Measurements from ENCODE around the gene MED20. TPM values are rescaled to one million over a fixed set of nuclear protein-coding genes. Genes with fewer than 3 reads are reported as not detected.

MED20 gene
- total RNA-seq, 1 experiment from 2014 or later = 42.4 TPM

DNA sequence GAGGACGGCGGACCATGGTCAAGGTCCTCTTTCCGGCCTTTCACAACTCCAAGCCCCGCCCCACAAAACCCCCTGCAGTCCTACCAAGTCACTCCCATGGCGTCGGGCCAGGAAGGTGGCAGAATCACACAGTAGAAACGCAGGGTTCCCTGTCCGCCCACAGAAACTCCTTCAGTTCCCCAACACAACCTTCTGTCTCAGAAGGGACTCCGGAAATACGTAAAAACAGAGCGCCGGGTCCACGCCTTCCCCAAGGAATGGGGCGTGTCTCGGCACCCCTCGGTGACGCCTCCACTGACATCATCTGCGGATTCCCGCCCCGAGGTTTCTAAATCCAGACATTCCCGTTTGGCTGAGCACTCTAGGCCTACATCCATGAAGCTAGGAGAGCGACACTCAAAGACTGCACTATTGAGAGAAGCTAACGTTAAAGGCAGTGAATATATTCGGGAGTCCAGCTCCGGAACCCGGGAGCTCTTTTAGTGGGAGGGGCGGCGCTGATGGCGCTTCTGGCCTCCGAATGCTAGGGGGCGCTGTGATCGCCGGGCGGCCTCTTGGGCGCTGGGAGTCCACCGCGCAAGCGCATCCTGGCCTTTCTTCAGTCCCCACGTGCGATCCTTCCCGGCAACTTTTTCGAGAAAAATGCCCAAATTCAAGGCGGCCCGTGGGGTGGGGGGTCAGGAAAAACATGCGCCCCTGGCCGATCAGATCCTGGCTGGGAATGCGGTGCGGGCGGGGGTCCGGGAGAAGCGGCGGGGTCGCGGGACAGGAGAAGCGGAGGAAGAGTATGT lies at the start of gene MED20, which contains the start of gene BYSL (continued):
- no peak for TF ChIP-seq ZNF219 (CRISPR knock-in tag; IDR thresholded peaks at IDR 0.05; ENCODE audit: borderline replicate concordance)
- no peak for TF ChIP-seq SMAD4 (CRISPR knock-in tag; IDR thresholded peaks at IDR 0.05)
- TF ChIP-seq, protein P1, sequence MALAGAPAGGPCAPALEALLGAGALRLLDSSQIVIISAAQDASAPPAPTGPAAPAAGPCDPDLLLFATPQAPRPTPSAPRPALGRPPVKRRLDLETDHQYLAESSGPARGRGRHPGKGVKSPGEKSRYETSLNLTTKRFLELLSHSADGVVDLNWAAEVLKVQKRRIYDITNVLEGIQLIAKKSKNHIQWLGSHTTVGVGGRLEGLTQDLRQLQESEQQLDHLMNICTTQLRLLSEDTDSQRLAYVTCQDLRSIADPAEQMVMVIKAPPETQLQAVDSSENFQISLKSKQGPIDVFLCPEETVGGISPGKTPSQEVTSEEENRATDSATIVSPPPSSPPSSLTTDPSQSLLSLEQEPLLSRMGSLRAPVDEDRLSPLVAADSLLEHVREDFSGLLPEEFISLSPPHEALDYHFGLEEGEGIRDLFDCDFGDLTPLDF (CRISPR knock-in tag; IDR thresholded peaks at IDR 0.05) = no peak
- no peak for TF ChIP-seq SMAD3 (CRISPR knock-in tag; IDR thresholded peaks at IDR 0.05; ENCODE audit: borderline replicate concordance)
- 0 out of 2 replicates have a peak, but pooled peaks have one; percentile 55 for TF ChIP-seq ETV6 (CRISPR knock-in tag; IDR thresholded peaks at IDR 0.05)
- TF ChIP-seq ATF1 (CRISPR knock-in tag; IDR thresholded peaks at IDR 0.05) = no peak
- TF ChIP-seq, protein P2, sequence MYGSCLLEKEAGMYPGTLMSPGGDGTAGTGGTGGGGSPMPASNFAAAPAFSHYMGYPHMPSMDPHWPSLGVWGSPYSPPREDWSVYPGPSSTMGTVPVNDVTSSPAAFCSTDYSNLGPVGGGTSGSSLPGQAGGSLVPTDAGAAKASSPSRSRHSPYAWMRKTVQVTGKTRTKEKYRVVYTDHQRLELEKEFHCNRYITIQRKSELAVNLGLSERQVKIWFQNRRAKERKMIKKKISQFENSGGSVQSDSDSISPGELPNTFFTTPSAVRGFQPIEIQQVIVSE (CRISPR knock-in tag; IDR thresholded peaks at IDR 0.05; ENCODE audit: borderline replicate concordance) = no peak
- no peak; the same call in none of the 2 replicates for TF ChIP-seq ESRRA (CRISPR knock-in tag; IDR thresholded peaks at IDR 0.05; ENCODE audit: borderline replicate concordance)
- no peak for TF ChIP-seq ZNF671 (CRISPR knock-in tag; IDR thresholded peaks at IDR 0.05)
- TF ChIP-seq TEAD1 (CRISPR knock-in tag; IDR thresholded peaks at IDR 0.05) = no peak
- no peak for TF ChIP-seq NFATC4 (CRISPR knock-in tag; IDR thresholded peaks at IDR 0.05)
- TF ChIP-seq RELA (CRISPR knock-in tag; IDR thresholded peaks at IDR 0.05; ENCODE audit: borderline replicate concordance) = no peak
- TF ChIP-seq, protein P3, sequence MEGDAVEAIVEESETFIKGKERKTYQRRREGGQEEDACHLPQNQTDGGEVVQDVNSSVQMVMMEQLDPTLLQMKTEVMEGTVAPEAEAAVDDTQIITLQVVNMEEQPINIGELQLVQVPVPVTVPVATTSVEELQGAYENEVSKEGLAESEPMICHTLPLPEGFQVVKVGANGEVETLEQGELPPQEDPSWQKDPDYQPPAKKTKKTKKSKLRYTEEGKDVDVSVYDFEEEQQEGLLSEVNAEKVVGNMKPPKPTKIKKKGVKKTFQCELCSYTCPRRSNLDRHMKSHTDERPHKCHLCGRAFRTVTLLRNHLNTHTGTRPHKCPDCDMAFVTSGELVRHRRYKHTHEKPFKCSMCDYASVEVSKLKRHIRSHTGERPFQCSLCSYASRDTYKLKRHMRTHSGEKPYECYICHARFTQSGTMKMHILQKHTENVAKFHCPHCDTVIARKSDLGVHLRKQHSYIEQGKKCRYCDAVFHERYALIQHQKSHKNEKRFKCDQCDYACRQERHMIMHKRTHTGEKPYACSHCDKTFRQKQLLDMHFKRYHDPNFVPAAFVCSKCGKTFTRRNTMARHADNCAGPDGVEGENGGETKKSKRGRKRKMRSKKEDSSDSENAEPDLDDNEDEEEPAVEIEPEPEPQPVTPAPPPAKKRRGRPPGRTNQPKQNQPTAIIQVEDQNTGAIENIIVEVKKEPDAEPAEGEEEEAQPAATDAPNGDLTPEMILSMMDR (IDR thresholded peaks at IDR 0.05) = peak; percentile 91
- TF ChIP-seq, protein P4, sequence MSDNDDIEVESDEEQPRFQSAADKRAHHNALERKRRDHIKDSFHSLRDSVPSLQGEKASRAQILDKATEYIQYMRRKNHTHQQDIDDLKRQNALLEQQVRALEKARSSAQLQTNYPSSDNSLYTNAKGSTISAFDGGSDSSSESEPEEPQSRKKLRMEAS (CRISPR knock-in tag; IDR thresholded peaks at IDR 0.05) = peak; percentile 94
- TF ChIP-seq NR1H2 (CRISPR knock-in tag; IDR thresholded peaks at IDR 0.05) = no peak
- TF ChIP-seq, protein P5, sequence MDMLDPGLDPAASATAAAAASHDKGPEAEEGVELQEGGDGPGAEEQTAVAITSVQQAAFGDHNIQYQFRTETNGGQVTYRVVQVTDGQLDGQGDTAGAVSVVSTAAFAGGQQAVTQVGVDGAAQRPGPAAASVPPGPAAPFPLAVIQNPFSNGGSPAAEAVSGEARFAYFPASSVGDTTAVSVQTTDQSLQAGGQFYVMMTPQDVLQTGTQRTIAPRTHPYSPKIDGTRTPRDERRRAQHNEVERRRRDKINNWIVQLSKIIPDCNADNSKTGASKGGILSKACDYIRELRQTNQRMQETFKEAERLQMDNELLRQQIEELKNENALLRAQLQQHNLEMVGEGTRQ (CRISPR knock-in tag; IDR thresholded peaks at IDR 0.05) = no peak
- TF ChIP-seq, protein P6, sequence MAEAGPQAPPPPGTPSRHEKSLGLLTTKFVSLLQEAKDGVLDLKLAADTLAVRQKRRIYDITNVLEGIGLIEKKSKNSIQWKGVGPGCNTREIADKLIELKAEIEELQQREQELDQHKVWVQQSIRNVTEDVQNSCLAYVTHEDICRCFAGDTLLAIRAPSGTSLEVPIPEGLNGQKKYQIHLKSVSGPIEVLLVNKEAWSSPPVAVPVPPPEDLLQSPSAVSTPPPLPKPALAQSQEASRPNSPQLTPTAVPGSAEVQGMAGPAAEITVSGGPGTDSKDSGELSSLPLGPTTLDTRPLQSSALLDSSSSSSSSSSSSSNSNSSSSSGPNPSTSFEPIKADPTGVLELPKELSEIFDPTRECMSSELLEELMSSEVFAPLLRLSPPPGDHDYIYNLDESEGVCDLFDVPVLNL (CRISPR knock-in tag; IDR thresholded peaks at IDR 0.05; ENCODE audit: borderline replicate concordance, low read depth) = no peak
- no peak for TF ChIP-seq JAZF1 (CRISPR knock-in tag; IDR thresholded peaks at IDR 0.05)
- TF ChIP-seq SOX15 (CRISPR knock-in tag; IDR thresholded peaks at IDR 0.05) = no peak
- no peak for TF ChIP-seq FOXP1 (CRISPR knock-in tag; IDR thresholded peaks at IDR 0.05; ENCODE audit: borderline replicate concordance)
- TF ChIP-seq FOXK1 (CRISPR knock-in tag; IDR thresholded peaks at IDR 0.05) = peak; percentile 80
- TF ChIP-seq MYBL2 (CRISPR knock-in tag; IDR thresholded peaks at IDR 0.05) = no peak
- TF ChIP-seq, protein P7, sequence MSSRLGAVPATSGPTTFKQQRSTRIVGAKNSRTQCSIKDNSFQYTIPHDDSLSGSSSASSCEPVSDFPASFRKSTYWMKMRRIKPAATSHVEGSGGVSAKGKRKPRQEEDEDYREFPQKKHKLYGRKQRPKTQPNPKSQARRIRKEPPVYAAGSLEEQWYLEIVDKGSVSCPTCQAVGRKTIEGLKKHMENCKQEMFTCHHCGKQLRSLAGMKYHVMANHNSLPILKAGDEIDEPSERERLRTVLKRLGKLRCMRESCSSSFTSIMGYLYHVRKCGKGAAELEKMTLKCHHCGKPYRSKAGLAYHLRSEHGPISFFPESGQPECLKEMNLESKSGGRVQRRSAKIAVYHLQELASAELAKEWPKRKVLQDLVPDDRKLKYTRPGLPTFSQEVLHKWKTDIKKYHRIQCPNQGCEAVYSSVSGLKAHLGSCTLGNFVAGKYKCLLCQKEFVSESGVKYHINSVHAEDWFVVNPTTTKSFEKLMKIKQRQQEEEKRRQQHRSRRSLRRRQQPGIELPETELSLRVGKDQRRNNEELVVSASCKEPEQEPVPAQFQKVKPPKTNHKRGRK (CRISPR knock-in tag; IDR thresholded peaks at IDR 0.05; ENCODE audit: borderline replicate concordance) = no peak
- TF ChIP-seq, protein P8, sequence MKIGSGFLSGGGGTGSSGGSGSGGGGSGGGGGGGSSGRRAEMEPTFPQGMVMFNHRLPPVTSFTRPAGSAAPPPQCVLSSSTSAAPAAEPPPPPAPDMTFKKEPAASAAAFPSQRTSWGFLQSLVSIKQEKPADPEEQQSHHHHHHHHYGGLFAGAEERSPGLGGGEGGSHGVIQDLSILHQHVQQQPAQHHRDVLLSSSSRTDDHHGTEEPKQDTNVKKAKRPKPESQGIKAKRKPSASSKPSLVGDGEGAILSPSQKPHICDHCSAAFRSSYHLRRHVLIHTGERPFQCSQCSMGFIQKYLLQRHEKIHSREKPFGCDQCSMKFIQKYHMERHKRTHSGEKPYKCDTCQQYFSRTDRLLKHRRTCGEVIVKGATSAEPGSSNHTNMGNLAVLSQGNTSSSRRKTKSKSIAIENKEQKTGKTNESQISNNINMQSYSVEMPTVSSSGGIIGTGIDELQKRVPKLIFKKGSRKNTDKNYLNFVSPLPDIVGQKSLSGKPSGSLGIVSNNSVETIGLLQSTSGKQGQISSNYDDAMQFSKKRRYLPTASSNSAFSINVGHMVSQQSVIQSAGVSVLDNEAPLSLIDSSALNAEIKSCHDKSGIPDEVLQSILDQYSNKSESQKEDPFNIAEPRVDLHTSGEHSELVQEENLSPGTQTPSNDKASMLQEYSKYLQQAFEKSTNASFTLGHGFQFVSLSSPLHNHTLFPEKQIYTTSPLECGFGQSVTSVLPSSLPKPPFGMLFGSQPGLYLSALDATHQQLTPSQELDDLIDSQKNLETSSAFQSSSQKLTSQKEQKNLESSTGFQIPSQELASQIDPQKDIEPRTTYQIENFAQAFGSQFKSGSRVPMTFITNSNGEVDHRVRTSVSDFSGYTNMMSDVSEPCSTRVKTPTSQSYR (CRISPR knock-in tag; IDR thresholded peaks at IDR 0.05) = peak; percentile 57; the same call in 1 of the 2 replicates
- no peak for TF ChIP-seq ZNF121 (CRISPR knock-in tag; IDR thresholded peaks at IDR 0.05)
- TF ChIP-seq, protein P9, sequence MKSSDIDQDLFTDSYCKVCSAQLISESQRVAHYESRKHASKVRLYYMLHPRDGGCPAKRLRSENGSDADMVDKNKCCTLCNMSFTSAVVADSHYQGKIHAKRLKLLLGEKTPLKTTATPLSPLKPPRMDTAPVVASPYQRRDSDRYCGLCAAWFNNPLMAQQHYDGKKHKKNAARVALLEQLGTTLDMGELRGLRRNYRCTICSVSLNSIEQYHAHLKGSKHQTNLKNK (CRISPR knock-in tag; IDR thresholded peaks at IDR 0.05) = no peak
- TF ChIP-seq, protein P10, sequence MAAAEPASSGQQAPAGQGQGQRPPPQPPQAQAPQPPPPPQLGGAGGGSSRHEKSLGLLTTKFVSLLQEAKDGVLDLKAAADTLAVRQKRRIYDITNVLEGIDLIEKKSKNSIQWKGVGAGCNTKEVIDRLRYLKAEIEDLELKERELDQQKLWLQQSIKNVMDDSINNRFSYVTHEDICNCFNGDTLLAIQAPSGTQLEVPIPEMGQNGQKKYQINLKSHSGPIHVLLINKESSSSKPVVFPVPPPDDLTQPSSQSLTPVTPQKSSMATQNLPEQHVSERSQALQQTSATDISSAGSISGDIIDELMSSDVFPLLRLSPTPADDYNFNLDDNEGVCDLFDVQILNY (CRISPR knock-in tag; IDR thresholded peaks at IDR 0.05) = peak; percentile 58; the same call in 1 of the 2 replicates
- no peak for TF ChIP-seq TP53 (CRISPR knock-in tag; IDR thresholded peaks at IDR 0.05)
